ENCODE results near the gene PITPNB. TPM values are rescaled to one million over a fixed set of nuclear protein-coding genes. Genes with fewer than 3 reads are reported as not detected.

Gene PITPNB
- total RNA-seq, 1 donor from 2014 or later, result 51.3 TPM

GRCh38 chr22:27846248-27846757, 72.8 kb downstream of the PITPNB start:
- H3K27ac ChIP-seq, result no peak overlapping the region
- no peaks in the 10 kb centered on the region for H3K27me3 ChIP-seq
- H3K36me3 ChIP-seq, result peaks cover 0 to 9% of the 10 kb centered on the region in 2 donors
- no peaks in the 10 kb centered on the region for H3K9me3 ChIP-seq
- TF ChIP-seq, protein P1, sequence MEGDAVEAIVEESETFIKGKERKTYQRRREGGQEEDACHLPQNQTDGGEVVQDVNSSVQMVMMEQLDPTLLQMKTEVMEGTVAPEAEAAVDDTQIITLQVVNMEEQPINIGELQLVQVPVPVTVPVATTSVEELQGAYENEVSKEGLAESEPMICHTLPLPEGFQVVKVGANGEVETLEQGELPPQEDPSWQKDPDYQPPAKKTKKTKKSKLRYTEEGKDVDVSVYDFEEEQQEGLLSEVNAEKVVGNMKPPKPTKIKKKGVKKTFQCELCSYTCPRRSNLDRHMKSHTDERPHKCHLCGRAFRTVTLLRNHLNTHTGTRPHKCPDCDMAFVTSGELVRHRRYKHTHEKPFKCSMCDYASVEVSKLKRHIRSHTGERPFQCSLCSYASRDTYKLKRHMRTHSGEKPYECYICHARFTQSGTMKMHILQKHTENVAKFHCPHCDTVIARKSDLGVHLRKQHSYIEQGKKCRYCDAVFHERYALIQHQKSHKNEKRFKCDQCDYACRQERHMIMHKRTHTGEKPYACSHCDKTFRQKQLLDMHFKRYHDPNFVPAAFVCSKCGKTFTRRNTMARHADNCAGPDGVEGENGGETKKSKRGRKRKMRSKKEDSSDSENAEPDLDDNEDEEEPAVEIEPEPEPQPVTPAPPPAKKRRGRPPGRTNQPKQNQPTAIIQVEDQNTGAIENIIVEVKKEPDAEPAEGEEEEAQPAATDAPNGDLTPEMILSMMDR (IDR thresholded peaks at IDR 0.05), result no peak
- no peak for TF ChIP-seq POLR2AphosphoS5 (IDR thresholded peaks at IDR 0.05; ENCODE audit: insufficient read depth in 1 of 2, low read depth in 1 of 2)
- TF ChIP-seq POLR2A (IDR thresholded peaks at IDR 0.05), result no peak
- DNase-seq (ENCODE audit: extremely low spot score in 2 of 2), result no peak
- H3K4me1 ChIP-seq, result peaks cover 25% of the 10 kb centered on the region
- H3K4me3 ChIP-seq, result no peak overlapping the region
- intact Hi-C loops (cut with DNase I), result loop anchor here (10.0 kb wide), 1 partner anchor 1492 kb away; no protein-coding TSS in a partner anchor

DNA sequence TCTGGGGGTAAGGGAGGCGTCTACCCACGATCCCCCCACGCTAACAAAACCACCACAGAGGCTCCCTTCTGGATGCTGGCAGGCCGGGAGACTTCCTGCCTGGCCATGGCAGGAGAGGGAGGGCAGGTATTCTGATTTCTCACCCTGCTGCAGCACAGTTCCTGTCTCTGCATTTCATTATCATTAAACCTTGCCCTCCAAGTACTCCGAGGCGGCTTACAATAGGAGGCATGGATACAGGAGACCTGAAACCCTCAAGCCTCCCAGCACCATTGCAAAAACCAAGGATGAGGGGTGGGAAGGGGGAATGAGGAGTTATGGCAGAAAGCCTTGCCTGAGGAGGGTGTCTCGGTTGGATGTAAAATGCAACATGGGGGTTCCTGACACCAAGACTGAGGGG, 73.4 kb downstream of the PITPNB start:
- Histone ChIP-seq H3K4me3 (no peak overlapping the region), H3K27me3 (no peaks in the 10 kb centered on the region), H3K4me1 (peaks cover 25% of the 10 kb centered on the region), H3K9me3 (no peaks in the 10 kb centered on the region), H3K36me3 (peaks cover 0 to 6% of the 10 kb centered on the region in 2 donors), H3K27ac (no peak overlapping the region)
- TF ChIP-seq, protein P1 (IDR thresholded peaks at IDR 0.05), result no peak
- TF ChIP-seq POLR2A (IDR thresholded peaks at IDR 0.05), result no peak
- no peak for TF ChIP-seq POLR2AphosphoS5 (IDR thresholded peaks at IDR 0.05; ENCODE audit: insufficient read depth in 1 of 2, low read depth in 1 of 2)
- no peak for DNase-seq (ENCODE audit: extremely low spot score in 2 of 2)
- intact Hi-C loops (cut with DNase I), result loop anchor here (10.0 kb wide), 1 partner anchor 1491 kb away; no protein-coding TSS in a partner anchor

DNA sequence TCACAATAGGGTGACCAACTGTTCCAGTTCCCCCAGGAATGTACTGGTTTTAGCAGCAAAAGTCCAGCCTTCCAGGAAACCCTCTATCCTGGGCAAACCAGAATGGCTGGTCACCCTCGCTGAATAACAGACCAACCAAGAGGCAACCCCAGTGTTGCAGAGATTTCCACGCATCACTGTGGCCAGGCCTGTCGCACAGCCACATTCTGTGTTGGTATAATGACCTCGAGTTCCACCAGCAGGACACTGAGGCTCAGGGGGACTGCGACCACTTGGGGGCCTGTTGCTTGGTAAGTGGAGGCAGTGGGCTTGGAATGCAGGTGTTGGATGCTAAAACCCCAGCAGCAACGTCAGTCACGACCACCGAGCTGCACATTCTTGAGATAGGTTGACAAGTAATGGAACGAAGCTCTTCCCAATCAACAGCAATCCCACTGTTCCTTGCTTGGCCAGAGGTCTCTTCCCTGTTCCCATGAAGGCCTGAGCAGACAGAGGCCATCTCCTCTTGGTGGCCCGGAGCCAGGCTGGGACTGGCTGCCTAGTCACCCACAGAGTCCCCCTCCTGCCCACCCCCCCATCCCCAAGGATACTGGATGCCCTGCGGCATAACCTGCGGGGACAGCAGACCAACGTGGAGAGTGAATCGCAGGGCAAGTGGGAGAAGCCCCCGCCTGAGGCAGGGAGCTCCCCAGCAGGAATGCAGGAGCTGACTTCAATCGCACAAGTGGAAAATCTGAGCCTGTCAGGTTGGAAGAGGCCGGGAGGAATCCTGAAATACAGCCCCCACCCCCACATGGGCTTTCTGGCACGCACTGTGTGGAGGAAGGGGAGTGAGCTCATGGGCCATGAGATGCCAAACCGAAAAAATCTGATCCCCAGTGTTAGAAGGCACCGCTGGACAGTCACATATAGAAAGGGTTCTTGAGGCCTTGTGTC, 74.1 kb downstream of the PITPNB start:
- Histone ChIP-seq H3K27me3 (no peaks in the 10 kb centered on the region), H3K36me3 (peaks cover 0 to 4% of the 10 kb centered on the region in 2 donors), H3K4me1 (peaks cover 17% of the 10 kb centered on the region), H3K27ac (no peak overlapping the region), H3K4me3 (no peak overlapping the region), H3K9me3 (no peaks in the 10 kb centered on the region)
- DNase-seq (ENCODE audit: extremely low spot score in 2 of 2), result peak in 1 of 2 donors; percentile 76
- TF ChIP-seq, protein P1 (IDR thresholded peaks at IDR 0.05), result no peak
- TF ChIP-seq POLR2AphosphoS5 (IDR thresholded peaks at IDR 0.05; ENCODE audit: insufficient read depth in 1 of 2, low read depth in 1 of 2) (no peak), POLR2A (IDR thresholded peaks at IDR 0.05) (no peak)
- intact Hi-C loops (cut with DNase I), result loop anchor here (10.0 kb wide), 1 partner anchor 1490 kb away; no protein-coding TSS in a partner anchor

DNA sequence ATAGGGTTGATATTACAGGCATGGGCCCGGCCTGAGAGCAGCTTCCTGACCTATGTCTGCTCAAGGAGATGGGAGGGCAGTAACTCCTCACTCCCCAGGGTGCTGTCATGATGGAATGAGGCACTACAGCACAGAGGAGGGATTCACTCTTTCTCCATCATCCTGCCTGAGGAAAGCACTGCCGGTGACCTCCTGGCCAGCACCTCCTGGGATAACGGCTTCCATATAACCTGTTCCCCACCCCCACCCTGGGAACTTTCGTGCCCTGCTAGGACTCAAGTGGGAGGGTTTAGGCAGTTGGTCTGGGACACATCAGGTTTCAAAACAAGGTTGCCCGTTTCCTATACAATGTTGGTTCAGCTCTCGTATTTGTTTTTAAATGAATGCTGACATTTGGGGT, 74.8 kb downstream of the PITPNB start:
- H3K4me3 ChIP-seq, result no peak overlapping the region
- no peaks in the 10 kb centered on the region for H3K9me3 ChIP-seq
- H3K4me1 ChIP-seq, result peaks cover 12% of the 10 kb centered on the region
- no peak overlapping the region for H3K27ac ChIP-seq
- H3K36me3 ChIP-seq, result peaks cover 0 to 4% of the 10 kb centered on the region in 2 donors
- H3K27me3 ChIP-seq, result no peaks in the 10 kb centered on the region
- intact Hi-C loops (cut with DNase I), result loop anchor here (10.0 kb wide), 1 partner anchor 1489 kb away; no protein-coding TSS in a partner anchor
- DNase-seq (ENCODE audit: extremely low spot score in 2 of 2), result peak in 1 of 2 donors; percentile 77
- TF ChIP-seq POLR2A (IDR thresholded peaks at IDR 0.05), result no peak
- no peak for TF ChIP-seq POLR2AphosphoS5 (IDR thresholded peaks at IDR 0.05; ENCODE audit: insufficient read depth in 1 of 2, low read depth in 1 of 2)
- TF ChIP-seq, protein P1 (IDR thresholded peaks at IDR 0.05), result no peak
